ENCODE data around the gene PDZRN4.

PDZRN4 gene

DNA sequence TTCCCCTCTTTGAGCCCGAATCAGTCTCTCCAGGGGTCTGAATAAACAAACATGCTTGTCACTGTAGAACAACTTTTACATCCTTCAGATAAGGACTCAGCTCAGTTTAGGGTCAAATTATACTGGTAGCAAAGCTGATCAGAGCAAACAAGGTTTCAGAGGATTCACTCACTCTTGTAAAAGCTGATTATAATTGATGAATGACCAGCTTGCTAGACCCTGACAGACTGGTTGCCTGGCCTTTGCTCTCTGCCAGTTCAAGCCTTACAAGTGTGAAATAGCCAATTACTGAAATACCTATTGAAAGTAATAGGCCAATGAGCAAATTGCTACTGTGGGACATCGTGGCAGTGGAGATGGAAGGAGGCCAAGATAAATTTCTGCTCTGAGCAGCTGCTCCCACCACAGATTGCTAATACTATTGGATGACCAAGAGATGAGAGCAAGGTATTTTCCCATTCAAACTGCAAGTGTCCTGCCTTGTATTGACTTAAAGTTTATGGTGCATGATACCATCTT is 177.6 kb downstream of the PDZRN4 start:
- DNase-seq, result no peak

DNA sequence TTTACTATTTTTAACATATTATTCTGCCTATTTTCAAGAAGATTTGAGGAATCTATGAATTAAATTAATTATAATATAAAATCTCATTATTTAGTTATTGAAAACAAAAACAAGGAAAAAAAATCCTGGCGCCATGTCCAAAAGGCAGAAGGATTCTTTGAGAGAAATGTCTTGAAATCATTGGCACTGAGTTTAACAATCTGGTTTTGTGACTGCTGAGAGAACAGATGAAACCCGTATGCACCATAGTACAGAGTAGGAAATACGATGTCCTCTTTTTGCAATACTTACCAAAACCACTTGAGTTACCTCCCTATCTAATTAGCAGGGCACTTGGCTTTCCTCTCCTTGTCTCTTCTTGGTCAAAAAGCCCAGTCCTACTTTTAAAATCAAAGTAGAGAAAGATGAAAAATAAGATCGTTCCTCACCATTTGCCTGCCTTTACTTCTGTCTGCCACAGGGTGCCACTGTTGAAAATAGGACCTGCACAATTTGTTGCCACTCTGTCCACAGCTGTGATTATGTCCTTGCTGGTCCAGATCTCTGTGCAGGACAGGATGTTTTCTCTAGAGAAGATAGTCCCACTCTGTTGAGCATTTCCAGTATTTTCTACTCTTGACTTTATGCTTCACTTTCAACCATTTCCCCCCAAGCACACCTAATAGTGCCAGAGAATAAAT is 179.7 kb downstream of the PDZRN4 start:
- DNase-seq, result no peak

DNA sequence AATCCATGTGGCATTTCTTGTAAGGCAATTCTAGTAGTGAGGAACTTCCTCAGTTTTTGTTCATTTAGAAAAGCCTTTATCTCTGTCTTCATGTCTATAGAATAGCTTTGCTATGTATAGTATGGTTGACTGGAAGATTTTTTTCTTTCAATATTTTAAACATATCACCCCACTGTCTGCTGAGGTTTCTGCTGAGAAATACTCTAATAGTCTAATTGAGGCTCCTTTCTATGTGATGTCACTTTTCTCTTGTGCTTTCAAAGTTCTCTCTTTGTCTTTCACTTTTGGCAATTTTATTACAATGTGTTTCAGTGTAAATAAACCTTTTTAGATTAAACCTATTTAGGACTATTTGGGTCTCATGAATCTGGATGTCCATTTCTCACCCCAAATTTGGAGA is 192.8 kb downstream of the PDZRN4 start:
- no peak for DNase-seq

DNA sequence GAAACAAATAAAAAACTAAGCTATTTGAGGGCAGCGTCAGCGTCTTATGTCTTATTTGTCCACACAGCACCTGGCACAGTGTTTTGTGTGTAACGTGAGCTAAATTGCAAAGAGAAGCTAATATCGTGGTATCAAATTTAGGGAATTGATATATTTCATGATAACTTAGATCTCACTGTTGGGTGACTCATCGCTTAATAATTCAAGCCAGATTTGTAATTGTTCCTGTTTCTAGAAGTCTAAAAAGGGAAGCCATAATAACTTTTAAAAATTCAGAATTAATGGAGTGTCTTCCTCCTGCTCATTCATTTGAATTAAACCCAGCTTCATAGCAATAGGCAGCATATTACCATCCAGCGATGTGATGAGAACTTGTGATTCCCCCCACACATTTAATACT is 214.7 kb downstream of the PDZRN4 start:
- no peak for DNase-seq

DNA sequence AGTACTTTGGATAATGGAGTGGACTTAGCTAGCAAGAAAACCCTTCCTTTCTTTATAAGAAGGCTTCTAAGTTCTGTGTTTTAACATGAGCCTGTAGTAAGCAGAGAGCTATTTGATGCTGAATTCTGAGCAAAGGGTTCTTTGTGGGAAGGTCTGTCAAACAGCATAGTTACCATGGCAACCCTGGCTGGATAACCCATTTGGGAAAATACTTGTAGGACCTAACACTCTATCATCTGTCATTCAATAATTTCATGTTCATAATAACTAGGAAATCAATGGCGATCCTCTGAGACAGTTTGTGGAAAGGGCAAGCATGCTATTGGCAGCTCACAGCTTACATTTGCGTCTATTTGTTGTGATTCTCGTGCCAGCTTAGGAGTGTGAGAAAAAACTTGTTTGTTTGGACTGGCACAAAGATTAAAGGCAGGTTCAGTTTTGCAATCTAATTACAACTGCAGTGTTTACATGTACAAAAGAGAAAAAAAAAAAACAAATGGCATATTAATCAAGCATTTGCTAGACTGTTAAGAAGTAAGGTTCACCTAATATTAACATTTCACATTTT is 219.2 kb downstream of the PDZRN4 start:
- DNase-seq, result no peak

DNA sequence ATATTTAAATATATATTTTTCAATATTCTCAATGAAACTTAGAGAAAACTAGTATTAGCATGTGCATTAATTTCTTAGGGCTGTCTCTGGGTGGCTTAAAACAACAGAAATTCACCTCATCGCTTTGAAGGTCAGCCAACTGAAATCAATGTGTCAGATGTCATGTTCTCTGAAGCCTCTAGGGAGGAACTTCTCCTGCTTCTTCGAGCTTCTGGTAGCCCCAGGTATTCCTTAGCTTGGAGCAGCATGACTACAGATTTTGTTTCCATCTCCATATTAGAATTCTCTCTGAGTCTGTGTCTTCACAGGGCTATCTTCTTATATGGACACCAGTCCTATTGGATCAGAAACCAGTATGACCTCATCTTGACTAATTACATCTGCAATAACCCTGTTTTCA is 221.5 kb downstream of the PDZRN4 start:
- no peak for DNase-seq

DNA sequence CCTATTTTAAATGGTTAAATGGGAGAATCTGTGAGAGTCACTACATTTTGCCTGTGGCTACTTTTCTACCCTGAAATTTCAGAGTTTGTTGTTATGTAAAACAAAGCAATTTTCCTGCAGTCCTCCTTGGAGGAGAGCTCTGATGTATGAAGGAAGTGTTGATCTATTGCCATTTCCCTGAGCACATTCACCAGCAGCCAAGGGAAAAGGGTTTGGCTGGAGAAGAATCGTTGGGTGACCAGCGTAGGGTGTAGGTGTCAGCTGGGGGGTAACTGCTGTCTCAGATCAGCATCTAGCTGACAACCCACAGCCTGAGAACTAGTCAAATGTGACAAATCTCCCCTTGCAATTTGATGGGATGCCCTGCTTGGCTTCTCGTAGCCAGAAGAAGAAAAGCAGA is 230.5 kb downstream of the PDZRN4 start:
- no peak for DNase-seq

DNA sequence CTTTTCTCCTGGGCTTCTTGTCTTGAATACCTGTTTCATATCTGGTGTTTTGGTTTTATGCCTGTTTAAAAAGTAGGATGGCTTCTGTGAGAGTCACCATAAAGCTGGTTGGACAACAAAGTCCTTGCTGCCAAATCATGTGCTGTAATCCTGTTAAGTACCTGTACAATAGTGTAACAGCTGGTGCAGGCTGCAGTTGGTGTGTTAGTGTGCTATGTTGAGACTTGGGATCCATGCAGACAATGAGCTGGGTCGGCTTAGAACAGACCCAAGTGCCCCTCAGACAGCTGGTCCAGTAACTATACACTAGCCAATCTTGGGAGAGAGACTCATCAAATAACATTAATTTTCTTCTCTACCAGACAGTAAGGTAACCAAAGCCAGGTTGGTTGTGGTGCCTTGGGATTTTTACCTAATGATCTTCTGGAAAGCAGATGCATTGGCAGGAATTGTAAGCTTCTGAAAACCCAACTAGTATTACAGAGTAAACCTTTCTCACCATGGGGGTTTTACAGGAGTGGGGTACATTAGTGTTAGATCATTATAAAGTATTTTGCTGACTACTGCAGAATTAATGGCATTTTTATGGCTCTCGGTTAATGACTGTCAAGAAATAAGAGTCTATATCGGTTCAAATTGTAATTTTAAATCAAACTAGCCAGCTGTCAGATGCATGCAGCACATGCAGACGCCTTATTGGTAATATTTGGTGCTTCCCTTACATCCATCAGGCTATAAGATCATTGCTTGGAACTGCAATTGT is 231.2 kb downstream of the PDZRN4 start:
- no peak for DNase-seq

DNA sequence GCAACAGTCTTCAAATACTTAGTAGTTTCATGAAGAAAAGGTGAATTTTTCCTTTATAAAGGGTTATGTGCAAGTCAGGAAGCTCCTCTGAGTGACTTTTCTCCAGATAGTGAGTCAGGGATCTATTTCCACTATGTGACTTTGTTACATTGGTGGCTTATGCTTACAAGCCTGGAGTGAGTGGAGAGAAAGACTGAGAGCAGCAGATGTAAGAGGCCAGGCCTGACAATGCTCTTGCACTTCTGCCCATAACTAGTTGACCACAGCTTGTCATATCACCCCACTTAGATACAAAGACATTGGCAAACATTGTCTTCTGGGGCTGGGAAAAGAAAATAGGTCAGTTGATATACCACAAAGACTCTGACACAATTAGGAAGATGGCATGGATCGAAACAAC is 236.5 kb downstream of the PDZRN4 start:
- DNase-seq, result no peak

DNA sequence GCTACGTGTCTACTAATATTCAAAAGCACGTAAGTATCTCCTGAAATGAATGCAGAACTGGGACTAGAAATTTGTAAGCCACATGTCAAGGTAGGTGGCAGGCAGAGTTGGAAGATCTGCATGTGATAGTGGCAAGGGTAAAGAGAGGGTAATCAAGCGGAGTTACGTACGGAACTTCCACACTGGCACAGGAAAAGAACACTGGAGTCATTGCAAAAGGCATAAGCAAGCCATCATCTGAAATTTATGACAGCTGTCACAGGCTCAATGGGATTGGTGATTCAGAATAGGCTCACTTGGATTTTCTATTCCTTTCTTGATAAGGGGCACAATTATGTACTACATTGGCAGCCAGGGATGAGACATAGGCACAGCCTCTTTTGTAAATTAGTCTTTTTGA is 245.3 kb downstream of the PDZRN4 start:
- DNase-seq, result no peak

DNA sequence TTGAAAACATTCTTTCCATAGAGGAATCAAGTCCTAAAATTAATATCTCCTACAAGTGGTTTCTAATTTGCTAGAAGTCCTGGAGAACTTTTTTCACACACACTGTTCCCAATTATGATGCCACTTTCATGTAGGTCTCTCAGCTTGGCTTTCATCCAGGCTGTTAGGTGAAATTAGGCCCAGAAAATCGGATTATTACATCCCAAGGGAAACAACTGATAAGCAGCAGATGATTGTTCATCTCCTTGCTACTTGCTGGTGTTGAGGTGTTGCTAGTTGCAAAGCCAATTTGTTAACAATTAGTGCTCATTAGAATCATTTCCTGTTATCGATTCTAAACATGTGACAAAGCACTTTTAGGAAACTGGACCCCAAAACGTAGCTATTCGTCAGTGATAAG is 248.0 kb downstream of the PDZRN4 start:
- DNase-seq, result no peak

DNA sequence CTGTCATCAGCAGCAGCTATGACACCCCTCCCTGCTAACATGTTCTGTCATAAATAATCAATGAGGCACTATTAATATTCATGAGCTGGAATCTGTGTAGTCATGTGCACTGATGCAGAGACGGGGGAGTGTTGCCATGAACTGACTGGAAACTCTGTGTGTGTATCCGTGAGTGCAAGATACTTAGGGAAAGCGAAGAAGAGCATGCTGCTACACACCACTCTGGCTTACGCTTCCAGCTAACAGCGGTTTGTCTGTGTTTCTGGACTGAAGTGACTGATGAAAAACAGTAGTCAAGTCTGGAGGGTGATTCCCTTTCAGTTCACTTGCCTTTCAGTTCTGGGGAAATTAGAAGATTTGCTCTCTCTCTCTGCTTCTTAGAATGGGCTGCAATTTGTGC is 249.4 kb downstream of the PDZRN4 start:
- no peak for DNase-seq

DNA sequence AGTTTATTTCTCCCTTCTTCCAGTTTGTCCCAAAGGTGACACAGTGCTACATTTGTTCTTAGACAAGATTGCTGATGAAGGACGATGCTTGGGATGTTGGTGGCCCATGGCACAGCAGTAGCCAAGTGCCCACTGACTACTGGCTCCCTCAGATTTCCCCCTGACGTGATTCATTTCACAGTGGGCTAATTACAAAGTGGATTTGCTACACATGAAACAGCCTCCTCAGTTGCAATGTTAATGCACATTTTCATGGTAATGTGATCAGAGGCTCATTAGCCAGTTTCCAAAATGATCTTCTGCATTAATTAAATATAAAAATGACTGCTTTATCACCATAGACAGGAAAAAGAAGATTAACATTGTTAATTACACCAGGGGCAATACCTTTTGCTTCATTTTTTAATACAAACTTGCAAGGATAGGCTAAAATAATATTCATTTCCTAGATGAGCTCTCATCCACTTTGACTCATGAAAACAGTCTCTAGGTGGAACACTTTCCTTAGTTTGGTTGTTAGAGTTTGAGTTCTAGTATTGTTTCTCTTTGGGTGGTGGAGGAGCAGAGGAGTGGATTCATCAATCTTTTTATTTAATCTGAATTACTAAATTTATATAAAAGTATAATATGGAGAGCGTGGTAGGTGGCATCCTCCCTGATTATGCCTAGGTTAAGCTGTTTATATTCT is 250.9 kb downstream of the PDZRN4 start:
- no peak for DNase-seq

DNA sequence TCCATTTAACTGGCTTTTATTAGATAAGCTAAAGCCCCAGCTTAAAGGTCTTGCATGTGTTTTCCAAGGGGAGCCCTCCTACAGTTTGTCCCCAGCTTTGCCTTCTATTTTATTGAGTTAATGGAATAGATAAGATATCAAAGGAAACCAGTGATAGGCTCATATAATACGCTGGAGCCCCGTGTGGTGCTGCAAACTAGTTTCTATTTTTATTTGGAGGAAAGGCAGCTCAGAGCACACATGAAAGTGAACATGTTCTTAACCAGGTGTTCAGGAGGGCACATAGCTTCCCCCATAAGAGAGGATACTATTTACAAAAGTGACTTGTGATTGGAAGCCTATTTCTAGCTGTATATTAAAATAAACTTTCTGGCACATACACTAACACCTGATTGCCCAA is 251.7 kb downstream of the PDZRN4 start:
- no peak for DNase-seq

DNA sequence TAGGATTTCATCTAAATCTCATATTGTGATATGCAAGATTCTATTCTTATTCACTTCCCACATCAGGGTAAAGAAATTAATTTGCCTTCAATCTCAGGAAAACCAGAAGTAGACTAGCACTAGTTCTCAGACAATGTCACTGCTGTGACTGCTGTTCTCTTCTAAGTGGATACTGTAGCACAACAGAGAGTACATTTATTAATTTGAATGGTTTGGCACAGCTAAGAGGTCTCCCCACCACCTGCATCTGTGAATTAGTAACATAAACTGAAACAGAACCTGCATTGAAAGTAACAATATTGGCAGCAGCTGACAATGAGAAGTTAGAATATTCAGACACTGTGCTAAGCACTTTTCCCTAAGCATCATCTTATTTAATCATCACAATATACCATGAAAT is 253.1 kb downstream of the PDZRN4 start:
- no peak for DNase-seq

DNA sequence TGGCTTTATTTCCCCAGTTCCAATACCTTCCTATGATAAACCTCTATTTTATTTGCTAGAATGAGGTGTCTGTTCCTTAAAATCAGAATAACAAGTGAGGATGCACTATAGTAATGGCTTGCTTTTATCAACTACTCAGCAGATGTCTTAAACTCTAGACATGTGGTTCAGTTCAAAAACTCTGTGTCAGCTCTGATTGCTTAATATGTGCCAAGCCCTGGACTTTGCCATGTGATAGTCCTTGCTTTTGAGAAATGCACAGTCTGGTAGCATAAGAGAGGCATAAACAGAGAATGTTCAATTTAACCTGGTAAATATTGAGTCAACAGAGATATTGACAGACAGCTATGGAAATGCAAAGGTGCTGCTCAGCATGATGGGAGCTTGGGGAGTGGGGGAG is 254.8 kb downstream of the PDZRN4 start:
- DNase-seq, result no peak

DNA sequence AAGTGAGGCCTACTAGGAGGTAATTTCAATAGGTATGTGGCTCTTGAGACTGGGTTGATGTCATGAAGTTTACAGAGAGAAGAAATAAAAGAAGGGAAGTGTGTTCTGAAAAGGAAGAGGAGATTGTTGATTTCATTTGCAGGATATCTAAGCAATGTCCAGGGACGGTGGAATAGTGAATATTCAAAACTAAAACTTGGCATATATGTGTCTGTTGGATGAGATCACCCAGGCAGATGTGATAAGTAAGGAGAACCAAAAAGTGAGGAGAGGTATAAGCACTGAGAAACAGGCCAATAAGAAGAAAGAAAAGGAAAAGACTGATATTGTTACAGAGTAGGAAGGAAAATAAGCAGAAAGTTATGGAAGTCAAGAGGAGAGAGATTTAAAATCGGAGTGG is 255.6 kb downstream of the PDZRN4 start:
- no peak for DNase-seq

DNA sequence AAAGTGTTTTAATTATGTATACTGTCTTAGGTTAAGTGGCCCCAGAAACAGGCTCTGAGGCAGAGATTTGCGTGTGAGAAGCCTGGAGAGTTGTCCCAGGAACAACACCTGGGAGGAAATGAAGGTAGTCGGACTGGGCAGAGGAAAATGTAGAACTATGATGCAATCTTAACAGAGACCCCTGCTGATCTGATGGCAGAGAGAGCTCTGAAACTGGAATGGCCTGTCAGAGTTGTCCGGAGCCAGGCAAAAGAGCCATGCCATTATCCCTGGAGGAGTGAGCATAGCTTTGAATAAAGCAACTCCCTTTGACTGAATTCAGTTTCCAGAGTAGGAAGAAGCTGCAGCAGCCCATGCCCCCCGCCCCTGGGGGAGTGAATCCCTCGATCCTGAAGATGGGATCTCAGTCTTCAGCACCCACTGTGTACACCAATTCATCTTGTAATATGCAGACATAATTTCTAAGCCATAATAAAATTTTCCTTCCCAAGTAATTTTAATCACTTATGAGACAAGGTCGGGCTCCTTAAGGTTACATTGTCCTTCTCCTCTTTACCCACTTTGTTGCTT is 264.8 kb downstream of the PDZRN4 start:
- no peak for DNase-seq

DNA sequence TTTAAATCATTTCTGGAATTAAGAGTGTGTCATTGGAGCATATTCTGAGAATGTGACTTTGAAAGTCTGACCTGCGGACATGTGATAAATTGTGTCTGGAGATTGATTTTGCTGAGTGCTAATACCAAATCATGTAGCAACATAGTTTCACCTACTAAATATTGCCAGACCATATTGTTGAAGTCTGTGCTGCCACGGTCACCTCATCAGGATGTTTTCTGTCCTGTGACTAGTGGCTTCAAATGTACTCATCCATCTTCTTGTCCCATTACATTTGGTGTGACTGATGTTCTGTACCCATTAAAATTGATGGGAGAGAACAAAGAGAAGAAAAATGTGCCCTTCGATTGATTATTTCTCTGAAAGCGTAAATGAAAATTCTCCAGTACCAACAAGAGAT is 265.3 kb downstream of the PDZRN4 start:
- no peak for DNase-seq

DNA sequence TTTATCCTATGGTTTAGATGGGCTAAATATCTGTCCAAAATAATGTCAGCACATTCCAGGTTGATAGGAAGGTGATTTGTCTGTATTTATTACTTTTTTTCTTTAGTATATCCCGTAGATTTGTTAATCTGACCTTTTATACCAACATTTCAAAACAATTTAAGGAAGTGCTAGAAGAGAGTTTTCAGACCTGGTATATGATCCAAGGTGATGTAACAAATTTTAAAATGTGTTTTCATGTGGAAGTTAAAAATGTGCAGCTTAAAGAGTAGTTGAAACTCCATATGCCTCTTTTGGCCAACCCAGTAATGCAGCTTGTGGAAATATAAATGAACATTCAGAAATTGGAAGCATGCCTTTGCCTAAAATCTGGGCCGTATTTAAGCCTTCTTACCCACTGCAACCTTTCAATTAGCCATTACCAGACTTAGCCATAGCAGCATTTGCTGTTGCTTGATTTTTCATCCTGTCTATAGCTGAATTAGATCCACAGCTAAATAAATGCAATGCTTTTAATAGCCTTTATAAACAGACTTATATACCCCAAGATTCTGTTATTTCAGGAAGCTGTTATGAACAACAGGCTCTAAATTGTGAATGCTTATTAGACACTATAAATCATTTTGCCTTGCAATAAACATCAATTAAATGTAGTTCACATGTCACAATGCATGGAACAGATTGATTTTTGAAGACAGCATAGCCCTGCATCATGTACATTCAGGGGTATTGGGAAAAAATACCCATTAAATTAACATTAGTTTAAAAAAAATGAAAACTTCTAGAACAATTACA is 271.2 kb downstream of the PDZRN4 start:
- DNase-seq, result no peak

DNA sequence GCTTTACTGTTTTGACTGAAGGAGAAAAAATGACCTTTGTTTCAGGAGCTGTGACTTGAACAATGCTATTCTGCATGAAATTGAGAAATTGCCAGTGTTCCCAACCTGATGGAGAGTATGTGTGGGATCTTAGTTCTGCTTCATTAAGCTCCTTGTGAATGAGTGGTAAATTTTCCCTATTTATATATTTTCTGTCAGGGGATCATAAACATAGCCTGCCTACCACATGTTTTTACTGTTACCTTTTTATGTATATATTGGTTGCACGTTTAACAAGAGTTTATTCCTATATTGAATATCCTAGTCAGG is 271.7 kb downstream of the PDZRN4 start:
- DNase-seq, result no peak

DNA sequence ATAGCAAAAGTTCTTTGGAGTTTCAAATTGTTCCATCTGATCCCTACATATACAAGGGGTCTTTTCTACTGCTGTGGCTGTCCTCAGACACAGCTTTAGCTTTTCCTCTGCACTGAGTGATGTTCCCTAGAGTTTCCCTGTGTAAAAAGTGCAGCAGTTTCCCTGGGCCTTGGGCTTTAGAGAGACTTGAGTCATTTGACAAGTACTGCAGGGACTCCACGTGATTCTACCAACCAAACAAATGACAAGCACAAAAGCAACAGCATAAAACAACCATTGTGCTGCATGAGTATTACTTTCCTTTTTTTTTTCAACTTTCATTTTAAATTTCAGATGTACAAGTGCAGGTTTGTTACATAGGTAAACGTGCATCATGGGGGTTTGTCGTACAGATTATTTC is 272.8 kb downstream of the PDZRN4 start:
- DNase-seq, result no peak

DNA sequence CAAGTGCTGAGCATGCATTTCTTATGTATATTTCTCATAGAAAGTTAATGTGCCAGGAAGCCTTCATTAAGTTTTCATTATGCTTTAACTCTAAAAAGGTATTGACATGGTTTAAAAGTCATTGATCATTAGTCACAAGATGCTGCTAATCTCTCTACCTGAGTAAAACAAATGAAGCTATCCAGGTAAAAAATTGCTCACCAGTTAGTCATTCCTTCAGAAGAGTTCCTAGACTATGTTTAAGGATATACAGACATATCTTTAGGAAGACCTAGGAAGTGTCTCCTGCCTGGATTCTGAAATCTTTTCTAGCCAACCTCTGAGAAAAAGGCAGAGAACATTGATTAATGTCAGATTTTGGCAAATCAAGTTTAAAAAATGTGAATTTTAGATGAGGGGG is 274.2 kb downstream of the PDZRN4 start:
- no peak for DNase-seq
